ENCODE measurements around the gene ADAMTSL2.

The ADAMTSL2 gene

GRCh38 chr9:133546287-133546680 is 11.8 kb downstream of the ADAMTSL2 start:
- Mint-ChIP-seq H3K27me3 (no peaks in the 10 kb centered on the region), H3K36me3 (ENCODE audit: low read depth) (no peaks in the 10 kb centered on the region), H3K27ac (no peak overlapping the region), H3K9me3 (no peaks in the 10 kb centered on the region), H3K4me3 (no peak overlapping the region), H3K4me1 (ENCODE audit: low read depth) (no peaks in the 10 kb centered on the region)

GRCh38 chr9:133547116-133547515 is 12.6 kb downstream of the ADAMTSL2 start:
- Mint-ChIP-seq H3K27ac (no peak overlapping the region), H3K4me1 (ENCODE audit: low read depth) (no peaks in the 10 kb centered on the region), H3K27me3 (no peaks in the 10 kb centered on the region), H3K9me3 (no peaks in the 10 kb centered on the region), H3K4me3 (no peak overlapping the region), H3K36me3 (ENCODE audit: low read depth) (no peaks in the 10 kb centered on the region)

DNA sequence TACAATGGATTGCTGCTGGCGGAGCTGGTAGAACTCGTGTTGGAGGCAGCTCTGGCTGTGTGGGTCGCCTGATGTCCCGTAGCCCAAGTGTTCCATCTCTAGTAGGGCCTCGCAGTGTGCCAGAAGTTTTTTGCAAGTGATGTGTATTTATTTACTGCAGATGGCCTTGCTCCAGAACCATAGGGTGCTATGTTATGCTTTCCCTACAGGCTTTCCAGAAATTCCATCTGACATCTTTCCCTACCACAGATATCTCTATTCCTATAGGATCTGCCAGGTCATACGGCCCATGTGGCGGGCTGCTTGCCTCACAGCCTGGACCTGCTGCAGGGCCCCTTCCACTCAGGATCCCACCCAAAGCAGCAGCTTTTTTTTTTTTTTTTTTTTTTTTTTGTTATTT is 16.9 kb downstream of the ADAMTSL2 start:
- Mint-ChIP-seq H3K36me3 (ENCODE audit: low read depth) (no peaks in the 10 kb centered on the region), H3K4me1 (ENCODE audit: low read depth) (no peaks in the 10 kb centered on the region), H3K9me3 (no peaks in the 10 kb centered on the region), H3K4me3 (no peak overlapping the region), H3K27me3 (no peaks in the 10 kb centered on the region), H3K27ac (no peak overlapping the region)

DNA sequence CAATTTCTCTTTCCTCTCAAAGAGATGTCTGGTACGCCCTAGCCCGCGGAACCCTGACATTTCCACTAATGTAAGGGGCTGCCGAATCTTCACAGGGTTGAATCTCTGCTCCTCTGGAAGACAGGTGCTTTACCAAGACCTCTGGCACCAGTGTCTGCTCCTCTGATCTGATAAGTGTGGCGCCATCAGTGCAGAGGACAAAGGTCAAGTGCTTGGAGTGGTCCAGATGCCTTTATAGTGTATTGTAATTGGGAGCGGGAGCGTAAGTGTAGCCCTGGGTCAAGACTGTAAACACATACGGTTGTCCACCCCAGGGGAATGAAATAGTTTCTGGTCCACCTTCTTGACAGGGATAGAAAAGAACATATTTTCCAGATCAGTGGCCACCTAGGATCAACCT is 17.7 kb downstream of the ADAMTSL2 start:
- Mint-ChIP-seq H3K27ac (no peak overlapping the region), H3K27me3 (no peaks in the 10 kb centered on the region), H3K36me3 (ENCODE audit: low read depth) (no peaks in the 10 kb centered on the region), H3K4me1 (ENCODE audit: low read depth) (no peaks in the 10 kb centered on the region), H3K9me3 (no peaks in the 10 kb centered on the region), H3K4me3 (no peak overlapping the region)

GRCh38 chr9:133553123-133553522 is 18.6 kb downstream of the ADAMTSL2 start:
- Mint-ChIP-seq H3K9me3 (no peaks in the 10 kb centered on the region), H3K4me3 (no peak overlapping the region), H3K27me3 (no peaks in the 10 kb centered on the region), H3K4me1 (ENCODE audit: low read depth) (peaks cover 3% of the 10 kb centered on the region), H3K36me3 (ENCODE audit: low read depth) (no peaks in the 10 kb centered on the region), H3K27ac (no peak overlapping the region)

- Mint-ChIP-seq H3K4me3 (no peak overlapping the region), H3K27ac (no peak overlapping the region), H3K9me3 (no peaks in the 10 kb centered on the region), H3K27me3 (peaks cover 4% of the 10 kb centered on the region), H3K36me3 (ENCODE audit: low read depth) (no peaks in the 10 kb centered on the region), H3K4me1 (ENCODE audit: low read depth) (peaks cover 13% of the 10 kb centered on the region)
Measured at GRCh38 chr9:133553973-133554713, 19.6 kb downstream of the ADAMTSL2 start.

DNA sequence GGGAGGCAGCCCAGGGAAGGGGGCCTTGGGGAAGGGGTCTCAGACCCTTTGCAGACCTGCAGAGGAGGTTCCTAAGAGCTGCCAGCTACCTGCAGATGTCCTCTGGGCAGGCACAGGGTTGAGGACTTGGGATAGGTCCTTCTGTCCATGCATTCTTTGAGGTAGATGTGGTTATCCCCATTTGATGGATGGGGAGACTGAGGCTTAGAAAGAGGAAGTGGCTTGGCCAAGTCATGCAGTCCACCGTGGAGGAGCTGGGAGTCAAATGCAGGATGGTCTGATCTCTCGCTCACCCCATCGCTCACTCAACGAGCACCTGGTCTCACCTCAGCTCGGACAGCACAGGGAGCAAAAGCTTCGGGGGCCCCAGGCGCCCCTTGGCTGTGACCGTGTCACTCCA is 20.2 kb downstream of the ADAMTSL2 start:
- Mint-ChIP-seq H3K36me3 (ENCODE audit: low read depth) (no peaks in the 10 kb centered on the region), H3K4me1 (ENCODE audit: low read depth) (peaks cover 15% of the 10 kb centered on the region), H3K4me3 (no peak overlapping the region), H3K27me3 (peaks cover 4% of the 10 kb centered on the region), H3K27ac (no peak overlapping the region), H3K9me3 (no peaks in the 10 kb centered on the region)

DNA sequence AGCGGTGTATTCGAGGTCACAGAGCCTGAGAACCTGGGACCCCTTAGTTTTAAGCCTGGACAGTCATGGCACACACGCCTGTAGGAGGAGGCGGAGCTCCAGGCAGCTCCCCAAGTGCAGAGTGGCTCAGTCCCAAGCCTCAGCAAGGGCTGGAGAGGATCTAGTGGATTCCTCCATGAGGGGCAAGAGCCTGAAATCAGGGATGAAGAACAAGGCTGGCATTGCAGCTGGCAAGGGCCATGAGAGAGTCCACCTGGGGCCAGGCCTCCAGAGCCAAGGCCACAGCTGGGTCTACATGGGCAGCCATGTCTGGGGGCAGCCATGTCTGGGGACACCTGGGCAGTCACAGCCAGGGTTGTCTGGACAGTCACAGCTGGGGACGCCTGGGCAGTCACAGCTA is 21.9 kb downstream of the ADAMTSL2 start:
- peaks cover 18% of the 10 kb centered on the region for H3K4me1 Mint-ChIP-seq (ENCODE audit: low read depth)
- no peaks in the 10 kb centered on the region for H3K36me3 Mint-ChIP-seq (ENCODE audit: low read depth)
- H3K27me3 Mint-ChIP-seq: peaks cover 4% of the 10 kb centered on the region
- no peak overlapping the region for H3K4me3 Mint-ChIP-seq
- no peaks in the 10 kb centered on the region for H3K9me3 Mint-ChIP-seq
- H3K27ac Mint-ChIP-seq: no peak overlapping the region

GRCh38 chr9:133557581-133557980 is 23.1 kb downstream of the ADAMTSL2 start:
- Mint-ChIP-seq H3K27me3 (peaks cover 4% of the 10 kb centered on the region), H3K27ac (no peak overlapping the region), H3K36me3 (ENCODE audit: low read depth) (no peaks in the 10 kb centered on the region), H3K4me3 (no peak overlapping the region), H3K4me1 (ENCODE audit: low read depth) (peaks cover 18% of the 10 kb centered on the region), H3K9me3 (no peaks in the 10 kb centered on the region)

DNA sequence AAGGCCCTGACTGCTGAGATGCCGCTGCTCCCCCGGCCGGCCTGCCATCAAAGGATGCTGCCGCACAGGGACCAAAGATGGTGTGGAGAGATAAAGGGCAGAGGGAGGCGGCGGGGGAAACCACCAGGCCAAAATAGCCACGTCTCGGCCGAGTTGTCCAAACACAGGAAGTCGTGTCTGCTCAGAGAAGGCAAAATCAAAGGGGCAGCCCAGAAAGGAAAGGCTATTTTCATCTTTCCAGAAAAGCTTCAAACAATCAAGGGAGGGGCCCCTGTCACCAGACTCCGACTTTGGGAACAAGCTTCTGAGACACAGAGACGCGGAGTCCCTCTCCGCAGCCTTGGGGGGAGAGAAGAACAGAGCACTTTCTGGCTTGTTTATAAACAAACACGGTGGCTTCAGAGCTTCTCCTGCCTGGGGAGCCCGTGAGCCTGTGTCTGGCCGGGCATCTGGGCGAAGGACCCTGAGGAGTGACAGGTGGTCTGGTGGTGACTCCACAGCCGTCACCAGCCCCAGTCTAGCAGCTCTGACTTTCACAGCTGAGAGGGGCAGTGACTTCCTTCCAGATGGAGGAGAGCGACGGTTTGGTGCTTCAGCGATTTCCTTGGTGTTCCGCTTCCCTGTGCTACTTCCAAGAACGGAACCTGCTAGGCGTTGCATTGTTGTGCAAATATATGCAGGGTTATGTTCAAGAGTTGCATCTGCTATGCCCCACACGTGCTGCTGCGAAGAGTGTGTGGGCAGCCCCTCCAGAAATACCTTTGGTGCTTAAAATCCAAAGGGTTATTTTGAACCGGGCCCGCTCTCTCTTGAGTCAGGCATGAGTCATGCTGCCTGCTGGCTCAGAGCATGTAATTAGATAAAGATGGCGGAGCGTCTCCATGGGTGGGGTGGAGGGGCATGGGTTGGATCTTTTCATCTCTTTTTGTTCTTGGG is 24.0 kb downstream of the ADAMTSL2 start:
- H3K27me3 Mint-ChIP-seq: peaks cover 4% of the 10 kb centered on the region
- peak overlapping the region; percentile 30 for H3K4me3 Mint-ChIP-seq
- peaks cover 24% of the 10 kb centered on the region for H3K4me1 Mint-ChIP-seq (ENCODE audit: low read depth)
- H3K9me3 Mint-ChIP-seq: no peaks in the 10 kb centered on the region
- peak overlapping the region; percentile 82 for H3K27ac Mint-ChIP-seq
- no peaks in the 10 kb centered on the region for H3K36me3 Mint-ChIP-seq (ENCODE audit: low read depth)

DNA sequence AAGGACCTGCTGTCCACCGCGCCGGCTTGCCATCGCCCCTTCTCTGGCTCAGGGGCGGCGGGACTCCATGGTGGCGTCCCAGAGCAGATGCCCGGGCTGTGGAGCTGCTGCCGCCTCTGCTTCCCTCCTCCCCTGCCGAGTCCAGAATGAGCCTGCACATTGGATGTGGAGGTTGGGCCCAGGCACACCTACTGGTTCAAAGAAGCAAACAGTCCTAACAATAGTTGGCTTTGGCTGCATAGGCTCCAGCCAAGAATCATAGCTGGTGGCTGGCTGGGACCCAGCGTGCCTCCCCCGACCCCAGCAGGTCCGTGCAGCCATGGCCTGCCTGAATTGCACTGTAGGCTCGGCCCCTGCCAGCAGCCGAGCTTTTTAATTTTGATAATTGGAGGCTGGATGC is 25.8 kb downstream of the ADAMTSL2 start:
- no peaks in the 10 kb centered on the region for H3K9me3 Mint-ChIP-seq
- H3K27ac Mint-ChIP-seq: no peak overlapping the region
- H3K36me3 Mint-ChIP-seq (ENCODE audit: low read depth): no peaks in the 10 kb centered on the region
- peaks cover 24% of the 10 kb centered on the region for H3K4me1 Mint-ChIP-seq (ENCODE audit: low read depth)
- no peak overlapping the region for H3K4me3 Mint-ChIP-seq
- H3K27me3 Mint-ChIP-seq: peaks cover 4% of the 10 kb centered on the region

DNA sequence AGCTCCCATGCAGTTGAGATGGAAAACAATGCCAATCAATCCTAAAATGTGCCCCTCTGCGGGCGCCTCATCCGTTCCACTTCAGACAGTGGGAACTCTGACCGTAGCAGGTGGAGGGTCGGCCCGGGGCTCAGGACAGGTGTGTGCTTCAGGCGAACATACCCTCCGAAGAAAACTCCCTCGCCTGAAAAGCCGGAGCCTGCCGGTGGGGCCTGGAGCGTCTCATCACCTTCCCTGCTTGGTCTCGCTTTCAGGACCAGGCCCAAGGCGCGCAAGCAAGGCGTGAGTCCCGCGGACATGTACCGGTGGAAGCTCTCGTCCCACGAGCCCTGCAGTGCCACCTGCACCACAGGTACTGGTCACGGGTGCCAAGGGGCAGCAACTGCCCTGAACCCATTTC is 26.4 kb downstream of the ADAMTSL2 start:
- H3K36me3 Mint-ChIP-seq (ENCODE audit: low read depth): no peaks in the 10 kb centered on the region
- H3K4me3 Mint-ChIP-seq: no peak overlapping the region
- peaks cover 24% of the 10 kb centered on the region for H3K4me1 Mint-ChIP-seq (ENCODE audit: low read depth)
- H3K27ac Mint-ChIP-seq: no peak overlapping the region
- H3K9me3 Mint-ChIP-seq: no peaks in the 10 kb centered on the region
- peaks cover 4% of the 10 kb centered on the region for H3K27me3 Mint-ChIP-seq

GRCh38 chr9:133561976-133562554 is 27.6 kb downstream of the ADAMTSL2 start:
- no peak overlapping the region for H3K27ac Mint-ChIP-seq
- H3K4me3 Mint-ChIP-seq: no peak overlapping the region
- H3K36me3 Mint-ChIP-seq (ENCODE audit: low read depth): no peaks in the 10 kb centered on the region
- H3K9me3 Mint-ChIP-seq: no peaks in the 10 kb centered on the region
- peaks cover 24% of the 10 kb centered on the region for H3K4me1 Mint-ChIP-seq (ENCODE audit: low read depth)
- peaks cover 4% of the 10 kb centered on the region for H3K27me3 Mint-ChIP-seq

GRCh38 chr9:133562611-133563290 is 28.2 kb downstream of the ADAMTSL2 start:
- Mint-ChIP-seq H3K36me3 (ENCODE audit: low read depth) (no peaks in the 10 kb centered on the region), H3K27ac (no peak overlapping the region), H3K4me1 (ENCODE audit: low read depth) (peaks cover 24% of the 10 kb centered on the region), H3K4me3 (no peak overlapping the region), H3K27me3 (peaks cover 4% of the 10 kb centered on the region), H3K9me3 (no peaks in the 10 kb centered on the region)

Measured in stimulated activated naive CD8-positive, alpha-beta T cell treated with anti-CD3 and anti-CD28 coated beads, Interleukin-15, Interleukin-2, amounts not matched to agents 100 ng/mL and 50 ng/mL, for 24 hours (primary cell).